Pulmonary artery endothelial cell (primary cell): ENCODE results near the gene DYRK1A. TPM values are rescaled to one million over a fixed set of nuclear protein-coding genes. Genes with fewer than 3 reads are reported as not detected.

ENCODE experiments used
- DNase-seq: peaks from one replicate; pipeline ENCODE4 v3.0.0-alpha.2; 2011; ENCODE audit warnings: low read depth, low spot score
- total RNA-seq: library from RNA; depleted of rRNA; stranded (reverse); fragments of >200 nt; gene quantifications from 2 replicates; pipeline ENCODE4 v1.2.3, GENCODE V29; 2014

DYRK1A gene
- total RNA-seq, 1 donor from 2014 or later = 51.6 TPM

DNA sequence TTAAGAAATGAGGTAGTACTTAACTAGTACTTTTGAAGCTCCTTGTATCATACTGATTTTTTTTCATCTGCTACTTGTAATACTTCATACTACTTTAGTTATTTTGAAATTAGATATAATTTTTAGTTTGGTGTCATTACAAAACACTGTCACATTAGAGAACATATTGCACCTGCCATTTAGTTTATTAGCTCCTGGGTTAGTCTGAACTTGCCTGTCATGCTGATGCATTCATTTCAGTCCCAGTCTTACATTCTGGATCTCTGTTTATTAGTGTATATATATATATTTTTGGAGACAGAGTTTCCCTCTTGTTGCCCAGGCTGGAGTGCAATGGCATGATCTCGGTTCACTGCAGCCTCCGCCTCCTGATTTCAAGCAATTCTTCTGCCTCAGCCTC lies 50.3 kb downstream of the DYRK1A start:
- DNase-seq = no peak

- DNase-seq = no peak
These were observed 52.8 kb downstream of the DYRK1A start for GRCh38 chr21:37419228-37419906.

GRCh38 chr21:37421306-37421705 lies 54.7 kb downstream of the DYRK1A start:
- DNase-seq = no peak

DNA sequence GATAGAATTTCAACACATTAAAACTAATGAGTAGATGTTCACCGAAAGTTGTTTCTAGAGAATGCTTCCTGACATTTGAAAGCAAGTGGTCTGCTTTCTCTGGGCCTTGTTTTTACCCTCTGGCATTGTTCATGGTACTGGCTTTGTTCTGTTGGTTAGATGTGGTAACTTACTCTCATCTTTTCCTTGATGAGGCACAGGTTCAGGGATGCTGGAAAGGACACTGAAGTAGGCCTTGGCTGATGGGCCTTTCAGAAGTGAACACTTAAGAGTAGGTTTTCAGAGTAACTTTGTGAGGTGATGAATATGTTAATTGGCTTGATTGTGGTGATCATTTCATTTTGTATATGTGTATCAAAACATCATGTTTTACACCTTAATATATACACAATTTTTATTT lies 55.8 kb downstream of the DYRK1A start:
- DNase-seq = no peak

DNA sequence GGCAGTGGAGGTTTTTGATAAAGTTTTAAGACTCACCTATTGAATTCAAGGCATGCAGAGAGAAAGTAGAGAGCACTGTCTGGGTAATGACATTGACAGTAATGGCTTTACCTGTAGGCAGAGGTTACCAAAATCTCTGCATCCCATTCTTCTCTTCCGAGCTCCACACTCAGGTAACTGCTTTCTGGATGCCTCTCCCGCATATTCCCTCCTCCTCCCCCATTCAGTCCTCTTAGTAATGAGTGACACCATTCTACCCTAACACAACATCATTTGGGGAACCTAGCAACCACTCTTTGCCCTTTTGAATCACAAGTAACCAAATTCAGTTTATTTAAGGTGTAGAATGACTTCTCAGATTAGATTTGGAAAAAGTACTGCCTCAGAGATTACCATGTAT lies 56.5 kb downstream of the DYRK1A start:
- DNase-seq = no peak

DNA sequence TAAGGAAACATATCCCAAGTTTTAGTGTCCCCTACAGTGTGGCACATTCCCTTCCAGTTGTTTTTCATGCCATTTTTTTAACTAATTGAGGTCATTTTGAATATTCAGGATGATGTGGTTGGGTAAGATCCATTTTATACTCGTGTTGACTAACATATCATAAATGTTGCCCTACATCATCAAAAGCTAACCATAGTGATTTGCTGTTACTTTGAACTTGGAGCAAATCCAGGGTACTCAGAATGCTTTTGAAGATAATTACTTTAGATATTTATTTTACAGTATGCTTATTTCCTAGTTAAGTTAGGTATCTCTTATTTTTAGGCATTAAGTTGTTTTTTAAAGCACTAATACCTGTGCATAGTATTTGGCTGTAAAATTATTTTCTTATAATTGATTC lies 57.8 kb downstream of the DYRK1A start:
- no peak for DNase-seq

DNA sequence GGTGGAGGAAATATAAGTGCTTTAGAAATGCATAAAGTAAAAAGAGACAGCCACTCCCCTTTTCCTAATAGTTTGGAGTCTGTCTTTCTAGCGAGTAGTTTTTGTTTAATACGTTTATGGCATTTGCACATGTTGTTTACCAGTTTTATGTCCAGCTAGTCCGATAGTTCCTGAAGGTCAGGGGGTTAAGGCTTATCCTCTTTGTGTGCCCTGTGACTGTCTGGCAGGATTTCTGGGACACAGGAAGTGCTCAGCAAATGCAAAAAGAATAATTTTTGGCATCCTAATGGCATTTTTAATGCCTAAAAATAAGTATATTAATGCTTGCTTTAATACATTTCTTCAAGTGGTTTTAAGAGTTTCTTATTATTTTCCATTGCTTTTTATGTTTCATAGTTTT lies 58.4 kb downstream of the DYRK1A start:
- DNase-seq = no peak

GRCh38 chr21:37425684-37426083 lies 59.1 kb downstream of the DYRK1A start:
- DNase-seq = no peak

GRCh38 chr21:37427221-37427620 lies 60.6 kb downstream of the DYRK1A start:
- no peak for DNase-seq

DNA sequence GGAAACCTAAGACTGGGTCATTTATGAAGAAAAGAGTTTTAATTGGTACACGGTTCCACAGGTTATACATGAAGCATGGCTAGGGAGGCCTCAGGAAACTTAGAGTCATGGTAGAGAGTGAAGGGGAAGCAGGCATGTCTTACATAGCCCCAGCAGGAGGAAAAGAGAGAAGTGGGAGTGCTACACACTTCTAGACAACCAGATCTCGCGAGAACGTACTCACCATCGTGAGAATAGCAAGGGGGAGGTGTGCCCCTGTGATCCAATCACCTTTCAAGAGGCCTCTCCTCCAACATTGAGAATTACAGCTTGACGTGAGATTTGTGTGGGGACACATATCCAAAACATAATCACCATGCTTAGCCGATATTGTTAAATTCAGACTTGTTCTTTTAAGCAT lies 62.8 kb downstream of the DYRK1A start:
- DNase-seq = no peak

- DNase-seq = no peak
These were observed 63.7 kb downstream of the DYRK1A start for GRCh38 chr21:37430184-37430821.

- no peak for DNase-seq
These were observed 64.7 kb downstream of the DYRK1A start for GRCh38 chr21:37431243-37431642.

DNA sequence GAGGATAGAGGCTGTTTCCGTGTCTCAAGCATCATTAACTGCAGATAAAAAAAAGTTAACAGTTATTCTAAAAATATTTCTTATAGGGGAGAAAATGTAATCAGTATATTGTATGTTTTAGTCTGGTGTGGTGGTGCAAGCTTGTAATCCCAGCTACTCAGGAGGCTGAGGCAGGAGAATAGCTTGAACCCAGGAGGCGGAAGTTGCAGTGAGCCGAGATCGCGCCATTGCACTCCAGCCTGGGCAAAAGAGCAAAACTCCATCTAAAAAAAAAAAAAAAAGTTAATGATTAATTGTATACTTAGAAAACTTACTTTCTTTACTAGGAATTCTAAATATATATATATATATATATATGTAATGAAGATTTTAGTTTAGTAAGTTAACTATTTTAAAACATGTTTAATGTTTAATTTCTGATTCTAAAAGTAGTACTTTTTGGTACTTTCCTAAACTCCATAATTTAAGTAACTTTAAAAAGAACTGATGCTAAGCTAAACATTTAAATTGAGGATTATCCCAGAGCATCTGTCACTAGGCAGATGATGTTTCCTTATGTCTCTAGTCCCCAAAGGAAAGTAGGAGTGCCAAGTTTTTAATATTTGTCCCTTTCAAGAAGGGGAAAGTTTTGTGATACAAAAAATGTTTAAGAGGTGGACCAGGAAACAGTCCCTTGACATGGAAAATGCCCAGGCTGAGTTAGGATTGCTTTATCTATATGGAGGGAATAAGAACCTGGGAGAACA lies 66.3 kb downstream of the DYRK1A start:
- no peak for DNase-seq

DNA sequence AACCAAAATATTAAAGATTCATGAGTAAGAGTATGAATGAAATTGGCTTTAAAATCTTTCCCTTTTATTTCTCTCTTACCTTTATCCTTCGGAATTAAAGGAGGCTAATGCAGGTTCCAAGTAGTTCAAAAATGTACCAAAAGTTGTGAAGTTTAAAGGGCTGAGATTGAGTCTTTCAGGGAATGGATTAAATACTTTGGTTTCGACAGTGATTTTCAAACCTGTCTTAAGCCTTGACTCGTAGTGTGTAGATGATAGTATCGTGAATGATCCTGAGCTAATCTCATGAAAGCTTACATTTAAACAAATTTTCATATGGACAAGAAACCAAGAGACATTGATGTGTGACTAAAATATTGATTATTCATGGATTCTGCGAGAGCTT lies 66.9 kb downstream of the DYRK1A start:
- no peak for DNase-seq

DNA sequence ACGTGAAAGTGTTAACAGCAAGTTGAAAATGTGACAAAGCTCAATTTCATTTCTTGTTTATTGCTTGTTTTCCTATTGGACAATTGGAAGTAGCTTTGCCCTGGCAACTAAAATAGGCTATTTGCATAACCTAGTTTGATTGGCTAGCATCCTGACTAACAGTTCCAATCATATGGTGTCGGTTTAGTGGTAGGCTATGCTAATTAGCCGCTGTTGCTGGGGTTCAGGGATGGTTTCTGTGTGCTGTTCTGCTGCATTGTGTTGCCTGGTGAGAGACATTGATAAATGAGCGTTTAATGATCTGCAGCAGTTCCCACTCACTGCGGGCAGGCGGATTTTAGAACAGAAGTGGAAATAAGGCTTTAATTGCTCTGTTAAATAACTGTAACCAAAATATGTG lies 68.5 kb downstream of the DYRK1A start:
- DNase-seq = peak; percentile 91

DNA sequence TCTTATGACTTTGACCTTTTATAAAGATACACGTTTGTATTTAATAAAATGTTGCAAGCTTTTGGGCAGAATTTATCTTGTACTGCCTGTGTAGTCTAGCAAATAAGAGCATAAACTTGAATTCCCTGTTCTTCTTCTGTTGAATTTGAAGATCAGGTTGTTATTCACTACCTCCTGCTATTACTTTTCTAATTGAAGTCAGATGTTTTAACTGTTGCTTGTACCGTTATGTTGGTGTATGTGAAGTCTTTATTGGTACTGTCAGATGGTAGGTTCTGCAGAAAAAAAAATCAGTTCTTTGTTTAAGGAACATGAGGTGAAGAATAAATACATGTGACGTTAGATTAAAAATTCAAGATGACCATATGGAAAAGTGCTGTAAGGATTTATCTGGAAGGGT lies 69.1 kb downstream of the DYRK1A start:
- no peak for DNase-seq

- DNase-seq = no peak
These were observed 69.6 kb downstream of the DYRK1A start for GRCh38 chr21:37436174-37436573.

DNA sequence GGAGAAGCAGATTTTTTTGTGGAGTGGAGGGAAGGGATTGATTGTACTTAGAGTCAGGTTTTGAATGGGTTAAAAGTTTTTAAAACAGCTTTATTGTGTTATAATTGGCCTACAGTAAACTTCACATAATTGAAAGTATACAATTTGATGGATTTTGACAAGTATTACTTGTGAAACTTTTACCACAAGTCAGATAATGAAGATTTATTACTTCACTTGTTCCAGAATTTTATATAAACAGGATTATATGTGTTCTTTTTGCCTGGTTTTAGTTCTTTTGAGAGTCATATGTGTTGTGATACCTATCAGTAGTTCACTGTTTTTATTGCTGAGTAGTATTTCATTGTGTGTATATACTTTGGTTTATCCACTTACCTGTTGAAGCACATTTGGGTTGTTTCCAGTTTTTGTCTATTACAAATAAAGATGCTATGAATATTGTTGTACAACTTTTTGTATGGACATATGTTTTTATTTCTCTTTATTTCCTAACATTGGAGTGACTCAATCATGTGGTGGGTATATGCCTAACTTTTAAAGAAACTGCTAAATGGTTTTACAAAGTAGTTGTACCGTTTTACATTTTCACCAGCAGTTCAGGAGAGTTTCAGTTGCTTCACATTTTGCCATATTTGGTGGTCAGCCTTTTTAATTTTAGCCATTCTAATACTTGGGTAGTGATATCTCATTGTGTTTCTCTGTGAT lies 71.0 kb downstream of the DYRK1A start:
- no peak for DNase-seq

DNA sequence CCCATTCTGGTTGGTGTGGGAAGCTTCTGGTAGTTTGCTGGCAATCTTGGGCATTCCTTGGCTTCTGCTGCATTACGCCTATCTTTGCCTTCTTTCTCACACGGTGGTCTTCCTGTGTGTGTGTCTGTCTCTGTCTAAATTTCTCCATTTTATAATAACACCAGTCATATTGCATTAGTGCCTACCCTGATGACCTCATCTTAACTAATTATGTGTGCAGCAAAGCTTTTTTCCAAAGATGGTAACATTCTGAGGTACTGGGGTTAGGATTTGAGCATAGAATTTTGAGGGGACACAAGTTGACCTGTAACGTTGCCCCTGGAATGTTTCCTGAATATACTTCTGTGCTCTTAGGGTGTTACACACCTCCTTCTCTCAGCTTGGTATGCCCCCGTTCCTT lies 77.1 kb downstream of the DYRK1A start:
- no peak for DNase-seq

GRCh38 chr21:37445228-37445627 lies 78.7 kb downstream of the DYRK1A start:
- DNase-seq = no peak

DNA sequence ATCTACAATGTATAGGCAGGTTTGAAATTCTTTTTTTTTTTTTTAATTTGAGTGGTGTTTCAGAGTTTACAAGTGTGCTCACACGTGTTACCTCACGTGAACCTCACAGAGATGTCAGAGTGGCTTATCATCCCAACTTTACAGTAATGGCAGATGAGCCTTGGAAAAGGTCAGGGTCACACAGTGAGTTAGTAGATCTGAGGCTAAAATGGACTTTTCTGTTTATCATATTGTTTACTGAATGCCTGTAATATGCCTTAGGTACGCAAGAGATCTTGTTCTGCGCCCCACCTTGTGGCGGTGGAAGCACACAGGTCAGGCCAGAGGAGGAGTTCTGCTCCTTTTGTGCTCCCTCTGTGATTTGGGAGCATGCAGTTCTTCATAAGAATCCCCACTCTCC lies 80.0 kb downstream of the DYRK1A start:
- no peak for DNase-seq

DNA sequence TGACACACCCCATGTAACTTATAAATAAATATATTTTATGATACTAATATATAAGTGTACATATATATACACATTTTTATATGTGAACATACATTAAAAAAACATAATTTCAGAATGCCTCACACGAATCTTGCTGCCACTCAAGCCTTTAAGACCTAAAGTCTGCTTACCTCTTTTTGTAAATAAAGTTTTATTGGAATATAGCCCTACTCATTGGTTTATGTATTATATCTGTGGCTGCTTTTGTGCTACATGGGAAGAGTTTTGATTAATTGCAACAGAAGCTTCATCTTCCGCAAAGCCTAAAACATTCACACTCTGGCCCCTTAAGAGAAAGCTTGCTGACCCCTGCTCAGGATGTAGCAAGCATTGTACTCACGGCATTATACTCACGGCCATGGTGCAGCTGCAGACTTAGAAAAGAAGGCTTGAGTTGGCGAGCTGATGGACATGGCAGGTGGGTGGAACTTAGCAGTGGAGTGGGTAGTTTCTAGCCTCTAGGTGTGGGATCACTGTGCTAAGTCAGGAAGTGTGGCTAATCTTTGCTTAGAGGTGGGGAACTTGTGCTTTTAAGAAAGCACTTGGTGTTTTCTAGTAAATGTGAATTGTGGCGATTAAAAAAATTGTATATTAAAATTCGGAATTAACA lies 80.8 kb downstream of the DYRK1A start:
- no peak for DNase-seq
